Measurements from ENCODE around the gene SKOR2.
"Not testable (repeated sequence)": the region's sequence is repeated elsewhere in the genome, so short reads cannot be mapped to it uniquely, and the experiment has no call there.

The SKOR2 gene

GRCh38 chr18:47254341-47254939, 3.0 kb upstream of the SKOR2 start:
- no peak for DNase-seq (ENCODE audit: low read depth, low spot score)

- no peak for DNase-seq (ENCODE audit: low read depth, low spot score)
Measured at GRCh38 chr18:47253101-47253654, 1.7 kb upstream of the SKOR2 start.

GRCh38 chr18:47250391-47251046, 941 bp downstream of the SKOR2 start:
- no peak for DNase-seq (ENCODE audit: low read depth, low spot score)

- no peak for DNase-seq (ENCODE audit: low read depth, low spot score)
Measured at GRCh38 chr18:47249314-47249981, 2.0 kb downstream of the SKOR2 start.

GRCh38 chr18:47248604-47249313, 2.7 kb downstream of the SKOR2 start:
- no peak for DNase-seq (ENCODE audit: low read depth, low spot score)

DNA sequence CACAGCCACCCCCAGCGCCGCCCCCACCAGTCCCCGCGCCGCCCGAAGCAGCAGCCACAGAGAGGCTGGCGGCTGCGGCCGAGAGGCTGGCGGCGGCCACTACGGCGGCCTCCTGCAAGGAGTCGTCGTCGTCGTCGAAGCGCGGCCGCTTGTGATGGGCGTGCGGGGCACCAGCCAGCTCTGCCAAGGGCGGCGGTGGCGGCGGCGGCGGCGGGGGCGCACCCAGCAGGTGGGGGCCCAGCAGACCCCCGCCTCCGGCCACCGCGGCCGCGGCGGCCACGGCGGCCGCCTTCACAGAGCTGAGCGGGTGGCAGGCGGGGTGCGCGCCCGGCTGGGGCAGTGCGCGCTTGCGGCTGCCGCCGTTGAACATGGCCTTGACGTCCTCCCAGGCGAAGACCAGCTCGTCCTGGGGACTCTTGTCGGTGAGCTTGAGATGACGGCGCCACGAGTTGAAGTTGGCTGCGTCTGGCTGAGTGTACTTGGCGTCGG, 3.3 kb downstream of the SKOR2 start:
- no peak for DNase-seq (ENCODE audit: low read depth, low spot score)

DNA sequence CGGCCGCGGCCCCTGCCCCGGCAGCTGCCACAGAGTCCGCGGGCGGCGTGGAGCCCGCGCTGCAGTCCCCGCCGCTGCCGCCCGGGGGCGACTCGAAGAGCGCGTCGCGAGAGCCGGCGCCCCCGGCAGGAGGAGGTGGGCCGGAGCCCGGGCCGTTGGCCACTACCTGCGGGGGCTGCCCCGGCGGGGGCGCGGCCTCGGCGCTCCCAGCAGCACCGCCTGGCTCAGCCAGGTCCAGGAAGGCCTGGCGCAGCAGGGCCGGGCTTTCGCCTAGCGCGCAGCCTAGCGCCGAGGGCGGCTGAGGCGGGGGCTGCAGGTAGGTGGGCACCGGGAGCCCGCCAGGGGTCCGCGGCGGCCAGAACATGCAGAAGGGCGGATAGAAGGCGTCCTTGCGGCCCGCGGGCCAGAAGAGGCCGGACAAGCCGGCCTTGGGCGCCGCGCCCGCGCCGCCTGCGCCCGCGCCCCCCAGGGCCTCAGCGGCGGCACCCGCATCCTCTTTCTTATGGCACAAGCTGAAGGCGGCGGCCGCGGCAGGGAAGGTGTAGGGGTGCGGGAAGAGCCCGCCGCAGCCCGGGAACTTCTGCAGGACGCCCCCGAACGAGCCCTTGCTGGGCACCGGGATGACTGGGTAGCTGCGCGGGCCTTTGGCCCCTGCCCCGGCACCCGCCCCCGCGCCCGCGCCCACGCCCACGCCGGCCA, 3.9 kb downstream of the SKOR2 start:
- no peak for DNase-seq (ENCODE audit: low read depth, low spot score)

- DNase-seq (ENCODE audit: low read depth, low spot score) = no peak
Measured at GRCh38 chr18:47247036-47247415, 4.4 kb downstream of the SKOR2 start.

- DNase-seq (ENCODE audit: low read depth, low spot score) = no peak
Measured at GRCh38 chr18:47246027-47246971, 5.2 kb downstream of the SKOR2 start.

GRCh38 chr18:47244086-47244485, 7.4 kb downstream of the SKOR2 start:
- DNase-seq (ENCODE audit: low read depth, low spot score) = no peak

DNA sequence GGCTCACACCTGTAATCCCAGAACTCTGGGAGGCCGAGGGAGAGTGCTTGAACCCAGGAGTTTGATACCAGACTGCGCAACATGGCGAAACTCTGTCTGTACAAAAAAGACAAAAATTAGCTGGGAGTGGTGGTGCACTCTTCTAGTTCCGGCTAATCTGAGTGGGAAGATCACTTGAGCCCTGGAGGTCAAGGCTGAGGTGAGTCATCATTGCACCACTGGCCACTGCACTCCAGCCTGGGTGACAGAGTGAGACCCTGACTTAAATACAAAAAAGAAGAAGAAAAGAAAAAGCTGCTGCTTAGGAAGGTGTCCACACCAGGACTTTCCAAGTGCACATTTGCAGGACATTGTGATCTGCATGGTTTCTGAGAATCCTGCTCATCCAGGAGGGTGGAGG, 16.4 kb downstream of the SKOR2 start:
- DNase-seq (ENCODE audit: low read depth, low spot score) = no peak

- no peak for DNase-seq (ENCODE audit: low read depth, low spot score)
Measured at GRCh38 chr18:47226660-47227059, 24.8 kb downstream of the SKOR2 start.

DNA sequence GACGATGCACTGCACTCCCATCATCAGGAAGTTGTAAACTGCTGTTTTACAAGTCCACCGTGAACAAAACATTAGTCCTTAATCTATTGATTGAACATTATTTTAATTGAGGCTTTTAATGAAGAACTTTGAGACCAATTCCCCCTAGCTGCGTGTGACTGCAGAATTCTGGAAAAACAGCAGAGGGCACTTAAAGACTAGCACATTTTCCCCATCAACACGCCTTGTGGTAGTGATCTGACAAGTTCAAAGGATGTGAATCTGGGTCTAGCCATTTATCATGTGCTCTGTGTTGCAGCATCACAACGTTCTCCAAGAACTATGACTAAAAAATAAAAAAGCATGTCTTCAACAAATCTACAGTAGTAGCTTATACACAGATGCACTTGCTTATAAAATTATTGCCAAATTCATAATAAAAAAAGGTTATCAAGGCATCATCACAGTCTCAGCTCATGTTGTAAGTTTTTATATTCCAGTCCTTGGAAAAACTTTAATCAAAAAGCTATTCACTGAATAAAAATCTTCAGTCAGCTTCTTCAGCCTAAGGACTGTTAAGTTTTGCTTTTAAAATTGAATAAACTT, 35.8 kb downstream of the SKOR2 start:
- no peak for DNase-seq (ENCODE audit: low read depth, low spot score)

- DNase-seq (ENCODE audit: low read depth, low spot score) = no peak
Measured at GRCh38 chr18:47209171-47209570, 42.3 kb downstream of the SKOR2 start.

DNA sequence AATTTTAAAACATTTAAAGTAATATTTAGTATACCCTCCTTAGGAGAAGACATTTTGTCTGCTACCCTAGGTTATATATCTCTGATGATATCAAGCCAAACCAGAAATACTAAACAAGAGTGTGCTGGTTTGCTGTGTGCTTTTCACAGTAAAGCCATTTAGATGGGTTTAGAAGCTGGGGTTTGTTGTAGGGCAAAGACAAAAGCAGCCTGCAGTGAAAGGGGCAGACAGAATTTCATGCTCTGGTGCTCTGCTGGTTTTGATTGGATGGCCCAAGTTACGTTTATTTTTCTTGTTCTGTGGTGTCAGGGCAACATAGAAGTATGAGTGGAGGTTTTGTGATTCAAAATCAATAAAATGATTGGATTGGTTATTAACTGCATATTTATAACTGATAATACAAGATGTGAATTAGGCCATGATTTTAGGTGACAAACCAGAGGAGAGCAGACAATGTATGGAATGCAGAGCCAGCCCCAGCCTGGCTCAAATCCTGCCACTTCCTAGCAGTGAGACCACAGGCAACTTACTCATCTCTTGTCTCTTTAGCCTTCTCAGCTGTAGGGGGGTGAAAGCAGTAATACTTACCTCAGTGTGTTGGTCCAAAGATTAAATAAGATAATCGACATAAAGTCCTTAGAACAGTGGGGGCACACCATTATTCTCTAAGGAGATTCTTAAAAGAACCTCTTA, 44.4 kb downstream of the SKOR2 start:
- DNase-seq (ENCODE audit: low read depth, low spot score) = no peak

- no peak for DNase-seq (ENCODE audit: low read depth, low spot score)
Measured at GRCh38 chr18:47204908-47205522, 46.4 kb downstream of the SKOR2 start.

GRCh38 chr18:47203626-47204464, 47.6 kb downstream of the SKOR2 start:
- DNase-seq (ENCODE audit: low read depth, low spot score) = no peak

DNA sequence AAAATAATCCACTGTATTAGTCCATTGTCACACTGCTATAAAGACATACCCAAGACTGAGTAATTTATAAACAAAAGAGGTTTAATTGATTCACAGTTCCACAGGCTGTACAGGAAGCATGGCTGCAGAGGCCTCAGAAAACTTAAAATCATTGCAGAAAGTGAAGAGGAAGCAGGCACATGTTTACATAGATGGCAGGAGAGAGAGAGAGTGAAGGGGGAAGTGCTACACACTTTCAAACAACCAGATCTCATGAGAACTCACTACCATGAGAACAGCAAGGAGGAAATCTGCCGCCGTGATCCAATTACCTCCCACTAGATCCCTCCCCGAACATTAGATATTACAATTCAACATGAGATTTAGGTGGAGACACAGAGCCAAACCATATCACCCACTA, 55.5 kb downstream of the SKOR2 start:
- not testable (repeated sequence) for DNase-seq (ENCODE audit: low read depth, low spot score)
